ENCODE measurements around the gene RCAN3.
"Not testable (repeated sequence)": the region's sequence is repeated elsewhere in the genome, so short reads cannot be mapped to it uniquely, and the experiment has no call there.

GRCh38 chr1:24529292-24529691 lies 26.7 kb downstream of the RCAN3 start:
- not testable (repeated sequence) for TF ChIP-seq POLR2A, CTCF (IDR thresholded peaks at IDR 0.05)

Measured in sigmoid colon (tissue), 3 donors.